Trophoblast cell (in vitro differentiated cells and primary cell): ENCODE measurements around the gene CAMK2A.

Source experiments
- DNase-seq, 2 donors: peaks; one replicate each; pipeline ENCODE4 v3.0.0-alpha.2; 2016
- H2AFZ ChIP-seq: 2 replicates; pipeline ENCODE4 v1.6.1; 2013; ENCODE audit warnings: low read length, moderate library complexity, mild to moderate bottlenecking; ENCODE audit not compliant: insufficient read depth, poor library complexity
- H2AK5ac ChIP-seq: 2 replicates; pipeline ENCODE4 v1.6.1; 2013; ENCODE audit warnings: mild to moderate bottlenecking, low read length
- H2BK120ac ChIP-seq: 2 replicates; pipeline ENCODE4 v1.6.1; 2013; ENCODE audit warnings: low read length, mild to moderate bottlenecking, moderate library complexity; ENCODE audit not compliant: insufficient read depth, poor library complexity
- H2BK12ac ChIP-seq: 2 replicates; pipeline ENCODE4 v1.6.1; 2013; ENCODE audit warnings: mild to moderate bottlenecking, low read length, moderate library complexity
- H2BK5ac ChIP-seq: 2 replicates; pipeline ENCODE4 v1.6.1; 2013; ENCODE audit warnings: low read length, low read depth, moderate library complexity, mild to moderate bottlenecking; ENCODE audit not compliant: poor library complexity
- H3K14ac ChIP-seq: 2 replicates; pipeline ENCODE4 v1.6.1; 2013; ENCODE audit warnings: mild to moderate bottlenecking, low read length
- H3K18ac ChIP-seq: 2 replicates; pipeline ENCODE4 v1.6.1; 2013; ENCODE audit warnings: mild to moderate bottlenecking, low read length
- H3K23ac ChIP-seq: 2 replicates; pipeline ENCODE4 v1.6.1; 2013; ENCODE audit warnings: low read length
- H3K27ac ChIP-seq: 2 replicates; pipeline ENCODE4 v1.5.1; 2013; ENCODE audit warnings: low read depth, mild to moderate bottlenecking, inconsistent platforms, low read length, moderate library complexity
- H3K27me3 ChIP-seq: 2 replicates; pipeline ENCODE4 v1.6.1; 2013; ENCODE audit warnings: inconsistent platforms, mild to moderate bottlenecking, low read length, moderate library complexity; ENCODE audit not compliant: insufficient read depth
- H3K36me3 ChIP-seq, 2 experiments: 1 replicate in 1 of 2; 2 replicates in 1 of 2; pipeline ENCODE4 v1.6.1; 2013; ENCODE audit warnings: low read length in 2 of 2, mild to moderate bottlenecking in 2 of 2, moderate library complexity in 1 of 2; ENCODE audit not compliant: insufficient read depth in 2 of 2, control insufficient read depth in 1 of 2
- H3K4ac ChIP-seq: 2 replicates; pipeline ENCODE4 v1.6.1; 2013; ENCODE audit warnings: low read depth, mild to moderate bottlenecking, low read length, moderate library complexity
- H3K4me1 ChIP-seq, 2 experiments: 1 replicate in 1 of 2; 2 replicates in 1 of 2; pipeline ENCODE4 v1.6.1; 2013; ENCODE audit warnings: low read length in 2 of 2, mild to moderate bottlenecking in 2 of 2, moderate library complexity in 1 of 2; ENCODE audit not compliant: insufficient read depth in 2 of 2, control insufficient read depth in 1 of 2
- H3K4me2 ChIP-seq: 2 replicates; pipeline ENCODE4 v1.6.1; 2013; ENCODE audit warnings: inconsistent platforms, mild to moderate bottlenecking, low read length, moderate library complexity
- H3K4me3 ChIP-seq: 2 replicates; pipeline ENCODE4 v1.5.1; 2013; ENCODE audit warnings: mild to moderate bottlenecking, low read depth, low read length, inconsistent platforms
- H3K79me1 ChIP-seq: one replicate; pipeline ENCODE4 v1.6.1; 2013; ENCODE audit warnings: low read length
- H3K79me2 ChIP-seq: 2 replicates; pipeline ENCODE4 v1.6.1; 2013; ENCODE audit warnings: low read length, mild to moderate bottlenecking; ENCODE audit not compliant: control insufficient read depth, insufficient read depth, poor library complexity
- H3K9ac ChIP-seq: 2 replicates; pipeline ENCODE4 v1.6.1; 2013; ENCODE audit warnings: mild to moderate bottlenecking, low read length
- H3K9me3 ChIP-seq: 2 replicates; pipeline ENCODE4 v1.6.1; 2013; ENCODE audit warnings: low read depth, mild to moderate bottlenecking, control low read depth, inconsistent platforms, low read length; ENCODE audit not compliant: insufficient read depth
- H4K12ac ChIP-seq: 2 replicates; pipeline ENCODE4 v1.6.1; 2013; ENCODE audit warnings: low read depth, mild to moderate bottlenecking, low read length, moderate library complexity
- H4K8ac ChIP-seq: 2 replicates; pipeline ENCODE4 v1.6.1; 2013; ENCODE audit warnings: low read depth, mild to moderate bottlenecking, low read length, moderate library complexity
- H4K91ac ChIP-seq: one replicate; pipeline ENCODE4 v1.6.1; 2013; ENCODE audit warnings: low read depth, mild to moderate bottlenecking, low read length, moderate library complexity
- WGBS: extraction: QIAGEN DNeasy Blood & Tissue Kit; methylation state at CpG from one replicate; pipeline ENCODE4 v1.1.7; 2013; ENCODE audit warnings: missing lambda C conversion rate; ENCODE audit not compliant: insufficient read length, insufficient coverage; ENCODE audit errors: extremely low coverage; 5-methylcytosine and 5-hydroxymethylcytosine counted together

CAMK2A gene

DNA sequence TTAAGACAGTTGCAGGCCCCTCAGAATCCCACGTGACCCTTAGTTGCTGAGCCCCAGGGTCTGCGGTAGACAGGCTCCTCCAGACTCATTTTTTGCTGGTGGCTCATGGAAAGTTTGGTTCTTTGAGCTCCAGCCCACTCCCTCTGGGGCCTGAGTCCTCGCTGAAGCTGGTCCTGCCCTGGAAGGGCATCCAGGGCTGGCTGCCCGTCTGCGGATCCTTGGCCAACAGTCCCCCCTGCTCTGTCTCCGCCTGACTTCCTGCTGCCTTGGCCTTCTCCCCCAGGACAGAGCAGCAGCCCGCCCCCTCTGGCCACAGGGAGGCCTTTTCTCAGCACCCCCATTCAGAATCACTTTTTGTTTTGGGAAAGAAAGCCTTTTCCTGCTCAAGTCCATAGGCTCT lies 75.3 kb downstream of the CAMK2A start:
- no peak overlapping the region for H2BK120ac ChIP-seq
- H2AFZ ChIP-seq, result no peak overlapping the region
- H3K4me3 ChIP-seq, result no peak overlapping the region
- H3K18ac ChIP-seq, result no peak overlapping the region
- no peaks in the 10 kb centered on the region for H3K27me3 ChIP-seq
- no peak overlapping the region for H2BK5ac ChIP-seq
- H4K12ac ChIP-seq, result no peak overlapping the region
- no peak overlapping the region for H2AK5ac ChIP-seq
- no peak overlapping the region for H4K8ac ChIP-seq
- no peaks in the 10 kb centered on the region for H3K36me3 ChIP-seq
- no peak overlapping the region for H3K23ac ChIP-seq
- H3K9ac ChIP-seq, result no peak overlapping the region
- H3K4me1 ChIP-seq, result peaks cover 4 to 5% of the 10 kb centered on the region in 2 experiments
- no CpG with 5 or more reads among the region's 7 CpGs for WGBS
- H4K91ac ChIP-seq, result no peak overlapping the region
- H3K27ac ChIP-seq, result no peak overlapping the region
- no peak overlapping the region for H3K4me2 ChIP-seq
- H3K4ac ChIP-seq, result no peak overlapping the region
- no peak overlapping the region for H3K14ac ChIP-seq
- no peaks in the 10 kb centered on the region for H3K9me3 ChIP-seq
- H3K79me2 ChIP-seq, result no peaks in the 10 kb centered on the region
- no peak for DNase-seq
- H3K79me1 ChIP-seq, result no peaks in the 10 kb centered on the region
- H2BK12ac ChIP-seq, result no peak overlapping the region

DNA sequence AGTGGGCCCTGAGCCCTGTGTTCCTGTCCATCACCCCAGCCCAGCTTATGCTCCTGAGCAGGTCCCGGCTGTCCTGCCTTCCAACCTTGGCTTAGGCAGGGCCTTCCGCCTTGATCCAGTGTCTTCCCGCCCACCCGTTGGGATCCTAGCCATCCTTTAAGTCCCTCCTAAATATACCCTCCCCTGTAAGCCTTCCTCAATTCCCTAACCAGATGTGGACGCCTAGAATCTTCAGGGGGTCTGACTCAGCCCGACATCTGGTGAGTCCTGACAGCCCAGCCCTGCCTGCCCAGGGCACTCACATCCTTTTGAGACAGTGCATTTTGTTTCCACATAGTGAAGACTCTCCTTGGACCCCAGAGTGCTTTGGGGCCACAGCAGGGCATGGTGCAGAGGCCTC lies 76.0 kb downstream of the CAMK2A start:
- Histone ChIP-seq H2BK12ac (no peak overlapping the region), H3K4me1 (peaks cover 4 to 9% of the 10 kb centered on the region in 2 experiments), H3K79me2 (no peaks in the 10 kb centered on the region), H3K4me3 (no peak overlapping the region), H3K23ac (no peak overlapping the region), H3K36me3 (no peaks in the 10 kb centered on the region), H3K18ac (no peak overlapping the region), H4K12ac (no peak overlapping the region), H3K14ac (no peak overlapping the region), H3K4ac (no peak overlapping the region), H3K27me3 (no peaks in the 10 kb centered on the region), H2AFZ (no peak overlapping the region), H4K8ac (no peak overlapping the region), H2BK5ac (no peak overlapping the region), H4K91ac (no peak overlapping the region), H2BK120ac (no peak overlapping the region), H3K9me3 (no peaks in the 10 kb centered on the region), H3K79me1 (no peaks in the 10 kb centered on the region), H3K9ac (no peak overlapping the region), H3K27ac (no peak overlapping the region), H2AK5ac (no peak overlapping the region), H3K4me2 (no peak overlapping the region)
- no peak for DNase-seq
- WGBS, result no CpG with 5 or more reads among the region's 6 CpGs

DNA sequence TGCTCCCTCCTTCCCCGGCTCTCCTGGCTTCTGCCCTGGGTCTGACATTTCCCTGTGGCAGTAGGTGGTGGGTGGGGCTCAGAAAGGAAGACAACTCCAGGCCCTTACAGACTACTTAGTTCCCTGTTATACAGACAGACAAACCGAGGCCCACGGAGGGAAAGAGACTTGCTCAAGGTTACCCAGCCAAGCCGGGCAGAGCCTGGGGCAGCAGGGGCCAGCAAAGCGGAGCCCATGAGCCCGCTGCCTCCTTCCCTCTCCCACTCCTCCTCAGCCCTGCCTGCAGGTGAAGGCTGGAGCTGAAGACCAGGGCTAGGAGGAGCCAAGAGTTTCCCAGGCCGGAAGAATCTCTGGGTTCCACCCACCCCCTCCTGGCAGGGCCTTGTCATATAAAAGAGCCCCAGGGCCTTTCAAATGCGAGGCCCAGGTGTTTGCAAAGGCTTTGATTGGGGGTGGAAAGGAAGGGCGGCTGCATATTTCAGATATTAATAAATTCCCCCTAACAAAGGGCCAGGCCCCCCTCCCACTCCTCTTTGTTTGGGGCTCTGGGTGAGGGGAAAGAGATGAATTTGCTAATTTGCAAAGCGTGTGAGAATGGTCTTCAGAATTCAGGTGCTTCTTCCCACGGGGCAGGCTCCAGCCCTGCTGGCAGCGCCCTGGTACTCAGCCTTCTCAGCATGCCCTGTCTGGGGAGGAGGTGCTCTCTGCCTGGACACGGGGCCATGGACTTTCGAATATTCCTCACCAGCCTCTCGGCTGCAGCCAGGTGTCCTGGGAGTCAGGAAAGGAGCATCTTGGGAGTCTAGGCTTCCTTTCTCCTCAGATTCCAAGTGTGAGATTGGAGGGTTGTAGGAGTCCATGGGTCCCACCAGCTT lies 78.2 kb downstream of the CAMK2A start:
- no peak overlapping the region for H3K18ac ChIP-seq
- no peak overlapping the region for H3K9ac ChIP-seq
- no peak overlapping the region for H4K91ac ChIP-seq
- no peak overlapping the region for H3K4me3 ChIP-seq
- H3K79me2 ChIP-seq, result no peaks in the 10 kb centered on the region
- no peak overlapping the region for H3K14ac ChIP-seq
- no peaks in the 10 kb centered on the region for H3K9me3 ChIP-seq
- H2BK120ac ChIP-seq, result no peak overlapping the region
- no peak overlapping the region for H3K23ac ChIP-seq
- no peak overlapping the region for H2AK5ac ChIP-seq
- H3K27ac ChIP-seq, result no peak overlapping the region
- peak overlapping the region; percentile 39 for H4K8ac ChIP-seq
- no peaks in the 10 kb centered on the region for H3K36me3 ChIP-seq
- H2BK5ac ChIP-seq, result no peak overlapping the region
- peaks cover 4 to 9% of the 10 kb centered on the region in 2 experiments for H3K4me1 ChIP-seq
- DNase-seq, result no peak
- H2AFZ ChIP-seq, result no peak overlapping the region
- H4K12ac ChIP-seq, result no peak overlapping the region
- WGBS, result no CpG with 5 or more reads among the region's 15 CpGs
- no peaks in the 10 kb centered on the region for H3K79me1 ChIP-seq
- no peak overlapping the region for H2BK12ac ChIP-seq
- no peaks in the 10 kb centered on the region for H3K27me3 ChIP-seq
- no peak overlapping the region for H3K4me2 ChIP-seq
- H3K4ac ChIP-seq, result no peak overlapping the region

DNA sequence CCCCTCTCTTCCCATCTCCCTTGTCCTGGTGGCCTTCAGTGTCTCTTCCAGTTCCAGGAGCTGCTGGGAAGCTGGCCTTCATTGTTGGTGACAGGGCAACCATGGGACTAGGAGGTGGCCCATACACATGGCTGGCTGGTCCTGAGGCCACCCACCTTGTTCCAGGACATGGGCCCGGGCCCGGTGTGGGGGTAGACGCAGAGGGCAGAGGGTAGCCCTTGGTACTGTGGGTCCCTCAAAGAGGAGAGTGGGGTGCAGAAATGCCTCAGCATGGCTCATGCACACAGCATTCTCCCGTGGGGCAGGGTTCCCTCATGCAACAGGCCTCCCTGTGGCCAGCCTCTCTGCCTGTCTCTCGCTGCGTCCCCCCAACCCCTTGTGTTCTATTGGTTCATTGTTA lies 78.9 kb downstream of the CAMK2A start:
- no peak overlapping the region for H3K9ac ChIP-seq
- no peak overlapping the region for H2AK5ac ChIP-seq
- no peak overlapping the region for H4K91ac ChIP-seq
- no peaks in the 10 kb centered on the region for H3K9me3 ChIP-seq
- no peak overlapping the region for H3K4ac ChIP-seq
- no peak overlapping the region for H3K27ac ChIP-seq
- no peak overlapping the region for H2AFZ ChIP-seq
- no peak overlapping the region for H2BK5ac ChIP-seq
- no peak overlapping the region for H3K14ac ChIP-seq
- no peaks in the 10 kb centered on the region for H3K27me3 ChIP-seq
- WGBS, result no CpG with 5 or more reads among the region's 6 CpGs
- no peak overlapping the region for H3K18ac ChIP-seq
- no peaks in the 10 kb centered on the region for H3K36me3 ChIP-seq
- H3K4me3 ChIP-seq, result no peak overlapping the region
- H2BK120ac ChIP-seq, result no peak overlapping the region
- H2BK12ac ChIP-seq, result no peak overlapping the region
- no peaks in the 10 kb centered on the region for H3K79me2 ChIP-seq
- H3K23ac ChIP-seq, result no peak overlapping the region
- H3K4me1 ChIP-seq, result peaks cover 4 to 9% of the 10 kb centered on the region in 2 experiments
- no peak for DNase-seq
- H3K79me1 ChIP-seq, result no peaks in the 10 kb centered on the region
- no peak overlapping the region for H4K8ac ChIP-seq
- no peak overlapping the region for H4K12ac ChIP-seq
- H3K4me2 ChIP-seq, result no peak overlapping the region
